GM21528 (cell line): ENCODE measurements around the gene CALB2.
"Not testable (repeated sequence)": the region's sequence is repeated elsewhere in the genome, so short reads cannot be mapped to it uniquely, and the experiment has no call there.

Experiments used
- ATAC-seq: cut with Tn5 transposase; IDR thresholded peaks from one replicate; pipeline ENCODE4 v1.9.1; 2021; ENCODE audit warnings: mild to moderate bottlenecking, moderate library complexity; ENCODE audit not compliant: unreplicated experiment, low FRiP score

The CALB2 gene

DNA sequence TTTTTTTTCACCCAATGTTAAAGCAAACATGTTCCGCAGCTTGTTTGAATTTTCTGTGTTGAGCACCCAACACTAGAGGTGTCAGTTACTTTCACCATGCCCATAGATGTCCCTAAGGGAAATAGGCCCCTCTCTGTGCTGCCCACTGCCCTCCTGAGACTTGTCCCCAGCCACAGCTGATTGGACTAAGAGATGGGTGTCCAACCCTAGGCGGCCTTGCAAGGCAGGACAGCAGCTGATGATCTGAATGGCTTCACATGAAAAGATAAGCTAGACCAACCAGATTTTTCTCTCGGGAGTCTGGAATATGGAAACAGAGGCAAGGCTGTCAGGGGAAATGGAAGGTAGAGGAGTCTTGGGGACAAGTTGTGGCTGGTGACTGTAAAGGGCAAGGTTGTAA is 6.1 kb upstream of the CALB2 start:
- ATAC-seq = no peak

DNA sequence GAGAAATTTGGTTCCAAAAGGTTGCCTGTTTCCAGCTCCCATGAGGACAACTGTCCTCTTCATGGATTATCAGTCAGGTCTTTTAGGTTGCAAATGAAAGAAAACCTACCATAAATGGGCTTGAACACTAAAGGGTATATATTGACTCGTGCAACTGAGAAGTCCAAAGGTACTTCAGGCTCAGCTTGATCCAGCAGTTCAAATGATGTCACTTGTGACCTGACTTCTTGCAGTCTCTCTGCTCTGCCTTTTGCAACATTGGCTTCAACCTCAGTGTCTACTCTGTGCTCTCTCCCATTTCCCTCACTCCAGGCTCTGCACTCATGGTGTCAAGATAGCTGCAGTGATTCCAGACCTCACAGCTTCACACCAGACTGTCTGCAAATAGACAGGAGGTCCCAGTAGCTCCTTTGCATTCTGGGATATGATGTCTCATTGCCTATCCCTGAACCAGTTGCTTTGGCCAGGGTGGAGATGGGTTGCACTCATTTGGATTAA is 5.5 kb upstream of the CALB2 start:
- ATAC-seq = no peak

DNA sequence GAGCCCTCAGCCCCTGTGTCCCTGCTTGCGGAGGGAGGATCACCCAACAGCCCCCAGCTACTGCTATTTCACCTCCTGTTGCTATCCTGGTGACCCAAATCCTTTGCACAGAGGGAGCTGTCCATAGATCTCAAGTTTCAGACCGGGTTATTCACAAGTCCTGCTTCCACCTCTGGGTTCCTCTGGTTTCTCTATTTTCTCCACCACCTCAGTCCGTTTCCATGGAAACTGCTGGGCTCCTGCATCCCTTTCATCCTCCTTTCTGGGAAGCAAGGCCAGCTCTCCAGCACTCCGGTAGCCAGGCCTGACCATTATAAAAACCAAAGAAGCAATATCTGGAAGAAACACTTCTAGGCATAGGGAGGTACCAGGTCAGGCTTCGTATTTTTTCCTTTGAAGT is 4.8 kb upstream of the CALB2 start:
- no peak for ATAC-seq

DNA sequence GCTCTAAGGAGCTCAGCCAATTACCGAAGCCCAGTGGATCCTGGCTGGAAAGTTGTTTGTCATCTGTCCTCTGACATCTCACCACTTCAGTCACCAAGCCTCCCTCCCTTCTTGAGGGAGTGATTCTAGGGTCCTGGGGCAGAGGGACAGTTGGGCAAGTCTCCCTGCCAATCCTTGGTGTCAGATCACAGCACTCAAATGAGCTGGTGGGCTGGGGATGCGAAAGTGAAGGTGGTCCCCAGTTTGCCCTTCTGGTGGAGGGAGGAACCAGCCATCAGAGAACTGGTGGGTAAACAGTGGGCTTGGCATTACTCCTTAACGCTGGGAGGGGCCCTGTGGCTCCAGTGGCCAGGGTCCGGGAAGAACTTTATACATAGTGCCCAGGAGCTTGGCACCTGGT is 4.4 kb upstream of the CALB2 start:
- no peak for ATAC-seq

DNA sequence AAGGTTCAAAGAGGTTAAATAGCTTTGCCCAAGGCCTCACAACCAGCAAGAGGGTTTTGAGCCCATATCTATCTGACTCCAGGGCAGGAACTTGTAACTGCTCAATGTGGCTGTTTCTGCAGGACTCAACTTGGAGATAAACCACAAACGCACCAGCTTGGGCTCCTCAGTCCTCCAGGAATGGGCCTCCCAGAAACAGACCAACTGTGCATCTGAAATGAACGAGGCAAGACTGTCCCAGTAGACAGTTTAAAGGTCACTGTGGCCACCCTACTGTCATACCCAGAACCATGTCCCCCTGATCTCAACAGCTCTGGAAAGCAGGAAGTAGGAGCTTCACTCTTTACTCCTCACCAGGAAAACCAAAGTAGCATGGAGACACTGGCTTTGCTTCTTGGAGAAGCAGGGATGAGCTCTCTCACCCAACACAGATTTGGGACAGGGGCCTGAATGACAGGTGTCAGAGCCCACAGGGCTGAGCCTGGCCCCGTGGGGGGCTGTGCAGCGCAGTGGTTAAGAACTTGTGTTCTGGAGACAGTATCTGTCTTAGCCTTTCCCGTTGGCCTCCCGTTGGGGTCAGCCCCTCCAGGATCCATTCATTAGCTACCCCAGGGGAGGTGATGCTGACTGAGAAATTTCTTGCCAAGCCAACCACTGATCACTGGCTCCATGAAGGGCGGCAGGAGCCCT is 2.3 kb upstream of the CALB2 start:
- no peak for ATAC-seq

DNA sequence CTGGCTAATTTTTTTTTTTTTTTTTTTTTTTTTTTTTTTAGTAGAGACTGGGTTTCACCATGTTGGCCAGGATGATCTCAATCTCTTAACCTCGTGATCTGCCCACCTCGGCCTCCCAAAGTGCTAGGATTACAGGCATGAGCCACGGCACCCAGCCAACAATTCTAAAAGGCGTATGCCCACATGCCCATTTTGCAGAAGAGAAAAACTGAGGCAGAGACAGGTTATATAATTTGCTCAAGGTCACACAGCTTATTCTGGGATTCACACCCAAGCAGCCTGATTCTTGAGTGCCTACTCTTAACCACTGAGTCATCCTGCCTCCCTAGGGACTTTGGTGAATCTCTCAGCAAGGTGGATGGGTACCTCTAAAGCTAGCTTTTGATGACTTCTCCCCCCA is 1.6 kb upstream of the CALB2 start:
- not testable (repeated sequence) for ATAC-seq

DNA sequence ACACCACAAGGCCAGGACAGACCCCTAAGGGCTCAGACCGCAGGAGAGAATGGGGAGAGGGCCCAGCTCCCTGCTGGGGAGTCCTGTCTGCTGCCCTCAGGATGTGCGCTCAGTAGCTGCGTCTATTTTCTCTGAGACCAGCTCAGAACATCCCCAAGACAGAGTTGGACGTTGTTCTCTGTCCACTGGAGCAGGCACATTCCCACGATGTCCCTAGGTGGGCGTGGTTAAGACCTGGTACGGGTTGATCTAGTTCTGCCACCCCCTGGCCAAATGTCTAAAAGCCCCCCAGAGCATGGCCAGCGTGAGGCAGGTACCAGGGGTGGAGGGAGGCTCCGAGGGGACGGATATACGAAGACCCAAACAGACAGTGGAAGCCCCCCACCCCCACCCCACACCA is 842 bp upstream of the CALB2 start:
- no peak for ATAC-seq

DNA sequence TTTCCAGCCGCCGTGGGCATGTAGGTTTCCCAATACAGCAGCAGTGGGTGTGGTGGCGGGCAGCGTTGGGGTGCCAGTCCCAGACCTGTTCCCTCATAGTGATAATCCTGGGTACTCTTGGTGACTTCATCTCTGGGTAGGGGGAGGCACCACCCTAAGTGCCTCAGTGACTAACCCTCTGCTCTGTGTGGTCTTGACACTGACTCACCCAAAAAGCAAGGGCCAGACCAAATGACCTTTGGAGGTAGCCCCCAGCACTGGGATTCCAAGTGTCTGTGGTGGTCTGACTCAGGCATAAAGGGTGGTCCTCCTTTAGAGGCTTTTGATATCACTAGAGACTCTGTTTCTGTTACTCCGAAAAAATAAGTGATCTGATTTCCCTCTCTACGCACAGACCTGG is 908 bp downstream of the CALB2 start:
- no peak for ATAC-seq

DNA sequence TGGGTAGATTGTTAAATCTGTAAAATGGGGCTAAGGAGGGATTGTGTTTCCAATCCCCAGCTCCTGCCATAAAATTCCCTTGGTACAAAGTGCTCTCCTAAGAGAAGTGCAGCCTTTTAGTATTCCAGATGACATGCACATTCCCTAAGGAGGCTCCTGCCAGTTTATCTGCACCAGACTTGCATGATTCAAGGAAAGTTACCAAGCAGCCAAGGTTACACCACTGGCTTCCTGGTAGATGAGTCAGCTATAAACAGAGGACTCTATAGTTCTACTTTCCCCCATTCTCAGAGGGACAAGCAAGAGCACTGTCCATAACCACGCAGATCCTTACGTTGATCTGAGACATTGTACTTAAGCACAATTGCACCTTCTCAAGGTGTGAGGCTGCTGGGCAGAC is 1.9 kb downstream of the CALB2 start:
- ATAC-seq = no peak

DNA sequence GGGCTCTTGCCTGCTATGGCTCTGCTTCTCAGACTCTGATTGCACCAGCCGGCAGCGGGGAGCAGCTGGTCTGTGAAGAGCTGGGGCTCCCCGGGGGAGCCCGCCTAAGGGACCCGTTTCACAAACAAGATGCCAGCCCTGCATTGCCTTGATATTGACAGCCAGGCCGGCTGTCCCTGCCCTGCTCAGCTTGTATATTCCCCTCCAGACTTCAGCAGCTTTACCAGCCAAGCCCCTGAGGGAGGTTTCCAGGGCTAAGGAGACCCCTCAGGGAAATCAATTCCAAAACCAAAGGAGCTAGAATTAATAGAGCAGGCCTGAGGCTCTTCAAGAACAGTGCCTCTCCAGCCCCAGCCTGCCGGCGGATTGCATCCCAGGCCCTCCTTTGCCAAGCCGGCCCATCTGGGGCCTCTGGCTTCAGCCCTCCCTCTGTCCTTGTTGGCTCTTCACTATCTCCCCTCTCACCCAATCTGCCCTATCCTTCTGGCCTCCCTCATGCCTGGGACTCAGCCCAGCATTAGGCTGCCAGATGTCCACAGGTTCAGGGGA is 5.7 kb downstream of the CALB2 start:
- ATAC-seq = no peak

DNA sequence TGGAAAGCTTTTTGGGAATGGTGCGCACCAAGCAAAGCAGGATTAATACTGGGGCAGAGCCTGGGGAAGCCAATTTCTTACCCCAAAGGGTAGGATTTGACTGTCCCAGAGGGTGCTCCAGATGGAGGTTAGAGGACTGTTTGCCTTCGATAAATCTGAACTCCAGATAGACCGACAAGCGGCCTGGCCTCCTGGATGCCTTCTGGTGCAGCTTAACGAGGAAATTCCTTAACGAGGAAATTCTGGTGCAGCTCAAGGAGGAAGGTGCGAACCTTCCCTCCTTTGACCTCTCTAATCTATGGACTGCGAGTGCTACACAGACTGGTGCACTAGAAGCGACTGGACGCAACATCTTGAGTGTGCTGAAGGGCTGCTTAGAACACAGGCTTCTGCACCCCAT is 6.5 kb downstream of the CALB2 start:
- no peak for ATAC-seq

DNA sequence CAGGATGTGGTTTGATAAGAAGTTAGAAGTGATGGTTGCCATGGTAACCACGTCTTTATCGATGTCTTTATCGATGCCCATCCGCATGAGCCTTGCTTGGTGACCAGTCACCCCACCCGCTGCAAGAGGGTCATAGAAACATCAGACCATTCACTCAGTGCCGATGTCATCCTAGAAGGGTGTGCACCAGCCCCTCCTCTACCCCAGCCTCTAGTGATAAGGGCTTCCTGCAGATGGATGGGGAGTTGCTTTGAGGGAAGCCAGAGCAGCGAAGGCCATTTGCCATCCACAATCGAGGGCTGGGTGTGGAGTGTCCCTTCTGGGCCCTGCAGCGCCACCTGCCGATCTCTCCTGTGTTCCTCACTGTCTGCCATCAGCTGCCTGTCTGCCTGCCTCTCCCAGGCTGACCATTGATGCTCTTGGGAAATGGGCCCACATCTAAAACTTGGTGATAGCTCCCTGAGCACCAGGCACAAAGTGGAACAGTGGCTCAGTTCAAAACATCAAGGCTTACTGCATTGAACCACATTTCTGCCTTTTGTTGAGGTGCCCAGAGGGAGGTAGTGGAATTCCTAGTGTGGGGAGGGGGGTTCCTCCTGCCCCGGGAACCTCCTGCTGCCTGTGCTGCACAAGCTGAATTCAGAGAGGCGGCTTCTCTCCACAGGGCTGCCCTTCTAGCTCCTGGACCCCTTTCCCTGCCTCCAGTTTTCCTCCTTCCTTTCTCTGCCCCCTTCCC is 8.9 kb downstream of the CALB2 start:
- no peak for ATAC-seq

DNA sequence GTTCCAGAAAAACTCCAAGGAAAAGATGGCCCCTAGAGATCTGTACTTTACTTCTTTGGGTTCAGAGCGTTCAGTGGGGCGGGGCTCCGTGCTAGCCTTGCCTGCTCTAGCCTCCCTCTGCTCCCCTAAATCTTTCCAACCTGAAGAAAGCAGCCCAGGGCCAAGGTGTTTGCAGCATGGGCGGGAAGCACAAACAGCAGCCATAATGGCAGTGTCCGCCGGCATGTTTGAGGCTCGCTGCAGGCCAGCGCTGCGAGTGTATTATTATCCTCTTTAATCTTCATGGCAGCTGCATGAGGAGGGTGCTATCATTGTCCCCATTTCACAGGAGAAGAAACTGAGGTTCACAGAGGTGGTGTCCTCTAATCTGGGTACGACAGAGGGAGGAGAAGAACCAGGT is 10.4 kb downstream of the CALB2 start:
- ATAC-seq = no peak

DNA sequence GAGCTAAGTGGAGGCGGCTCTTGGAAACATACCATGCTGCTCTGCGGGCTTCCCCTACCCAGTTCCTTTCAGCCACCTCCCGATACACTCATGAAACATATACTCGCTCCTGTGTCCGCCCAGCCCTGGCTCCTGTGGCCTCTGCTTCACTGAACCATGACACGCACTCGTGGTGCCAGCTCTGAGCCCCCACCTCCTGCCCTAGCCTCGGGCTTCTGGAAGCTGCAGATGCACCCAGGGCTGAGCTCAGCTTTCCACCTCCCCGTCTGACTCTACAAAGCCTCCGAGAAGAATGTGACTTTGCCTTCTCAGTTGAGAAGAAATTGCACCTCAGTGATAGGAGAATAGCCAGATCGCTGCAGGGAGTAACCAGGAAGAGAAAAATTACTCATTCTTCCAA is 11.0 kb downstream of the CALB2 start:
- no peak for ATAC-seq

DNA sequence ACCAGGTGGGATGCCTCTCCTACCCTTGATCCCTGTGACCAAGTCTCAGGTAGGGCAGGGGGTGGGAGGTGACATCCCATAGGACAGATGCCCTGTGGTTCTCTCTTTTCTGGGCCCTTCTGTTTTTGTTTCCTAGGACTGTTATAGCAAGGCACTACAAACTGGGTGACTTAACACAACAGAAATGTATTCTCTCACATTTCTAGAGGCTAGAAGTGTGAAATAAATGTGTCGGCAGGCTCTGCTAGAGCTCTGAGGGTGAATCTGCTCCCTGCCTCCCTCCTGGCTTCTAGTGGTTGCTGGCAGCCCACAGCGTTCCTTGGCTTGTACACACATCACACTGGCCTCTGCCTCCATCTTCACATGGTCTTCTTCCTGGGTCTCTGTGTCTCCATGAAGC is 12.7 kb downstream of the CALB2 start:
- ATAC-seq = no peak

DNA sequence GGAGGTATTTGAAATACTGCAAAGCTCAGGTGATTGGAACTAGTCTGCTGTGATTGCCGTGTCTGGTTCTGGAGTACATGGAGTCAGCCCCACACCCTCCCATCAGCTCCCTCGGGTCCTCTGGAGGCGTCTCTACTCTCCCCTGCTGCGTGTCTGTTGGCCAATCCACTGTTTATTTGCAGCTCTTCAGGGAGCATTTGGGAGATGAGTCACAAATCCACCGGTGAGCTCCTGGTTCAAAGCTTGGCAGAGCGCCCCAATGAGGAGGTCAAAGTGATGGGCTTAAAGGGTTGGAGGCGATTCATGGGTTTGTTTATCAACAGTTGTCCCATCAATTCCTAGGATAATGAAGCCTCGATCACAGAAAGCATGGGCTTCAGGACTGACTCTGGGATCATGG is 14.6 kb downstream of the CALB2 start:
- no peak for ATAC-seq

DNA sequence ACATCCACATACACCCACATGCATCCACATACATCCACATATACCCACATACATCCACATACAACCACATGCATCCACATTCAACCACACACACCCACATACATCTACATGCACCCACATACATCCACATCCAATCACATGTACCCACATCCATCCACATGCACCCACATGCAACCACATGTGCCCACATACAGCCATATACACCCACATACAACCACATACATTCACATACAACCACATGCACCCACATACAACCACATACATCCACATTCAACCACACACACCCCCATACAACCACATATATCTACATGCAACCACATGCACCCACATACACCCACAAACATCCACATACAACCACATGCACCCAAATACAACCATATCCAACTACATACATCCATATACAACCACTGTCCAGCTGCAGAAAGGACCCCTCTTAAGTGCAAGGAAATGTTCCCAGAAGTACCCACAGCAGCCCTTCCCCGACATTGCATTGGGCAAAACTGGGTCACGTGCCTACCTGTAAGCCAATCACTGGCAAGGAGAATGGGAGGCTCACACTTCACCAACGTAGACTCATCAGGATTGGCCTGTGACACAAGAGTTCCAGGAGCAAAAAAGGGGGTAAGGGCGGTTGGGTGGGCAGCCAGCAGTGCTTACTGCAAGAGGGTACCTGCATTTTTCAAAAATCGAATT is 18.1 kb downstream of the CALB2 start:
- no peak for ATAC-seq

DNA sequence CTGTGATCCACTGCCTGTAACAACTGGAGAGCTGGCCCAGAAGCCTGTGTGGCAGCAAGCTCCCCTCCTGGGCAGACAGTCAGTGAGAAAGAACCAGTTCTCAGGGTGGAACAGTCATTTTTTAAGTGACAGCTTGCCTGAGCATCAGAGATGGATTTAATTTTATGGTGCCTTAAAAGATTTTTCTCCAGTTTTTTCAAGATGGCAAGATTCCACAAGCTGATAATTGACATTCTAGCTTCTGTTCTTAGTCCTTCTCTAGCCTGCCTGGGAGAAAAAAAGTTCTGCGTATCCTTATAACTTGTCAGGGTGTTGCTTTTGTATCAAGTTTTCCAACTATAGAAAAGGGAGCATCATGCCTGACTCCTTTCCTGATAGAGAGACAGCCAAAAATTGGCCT is 21.2 kb downstream of the CALB2 start:
- ATAC-seq = no peak

DNA sequence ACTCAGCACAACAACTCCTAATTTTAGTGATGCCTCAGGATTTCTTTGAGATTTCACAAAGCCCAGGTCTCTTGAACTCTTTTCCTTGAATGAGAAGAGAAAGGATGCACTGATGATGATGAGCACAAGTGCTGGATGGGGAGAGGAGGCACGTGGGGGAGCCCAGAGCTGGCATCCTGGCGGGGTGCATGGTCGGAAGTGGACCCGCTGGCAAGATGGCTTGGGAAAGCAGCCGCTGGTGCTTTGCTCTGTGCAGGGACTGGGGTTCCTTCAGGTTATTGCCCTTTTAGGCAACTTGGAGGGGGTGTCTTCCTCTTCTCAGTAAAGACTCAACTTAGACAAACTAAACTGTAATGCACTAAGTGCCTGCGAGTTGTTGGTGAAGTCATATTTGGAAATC is 22.3 kb downstream of the CALB2 start:
- no peak for ATAC-seq

DNA sequence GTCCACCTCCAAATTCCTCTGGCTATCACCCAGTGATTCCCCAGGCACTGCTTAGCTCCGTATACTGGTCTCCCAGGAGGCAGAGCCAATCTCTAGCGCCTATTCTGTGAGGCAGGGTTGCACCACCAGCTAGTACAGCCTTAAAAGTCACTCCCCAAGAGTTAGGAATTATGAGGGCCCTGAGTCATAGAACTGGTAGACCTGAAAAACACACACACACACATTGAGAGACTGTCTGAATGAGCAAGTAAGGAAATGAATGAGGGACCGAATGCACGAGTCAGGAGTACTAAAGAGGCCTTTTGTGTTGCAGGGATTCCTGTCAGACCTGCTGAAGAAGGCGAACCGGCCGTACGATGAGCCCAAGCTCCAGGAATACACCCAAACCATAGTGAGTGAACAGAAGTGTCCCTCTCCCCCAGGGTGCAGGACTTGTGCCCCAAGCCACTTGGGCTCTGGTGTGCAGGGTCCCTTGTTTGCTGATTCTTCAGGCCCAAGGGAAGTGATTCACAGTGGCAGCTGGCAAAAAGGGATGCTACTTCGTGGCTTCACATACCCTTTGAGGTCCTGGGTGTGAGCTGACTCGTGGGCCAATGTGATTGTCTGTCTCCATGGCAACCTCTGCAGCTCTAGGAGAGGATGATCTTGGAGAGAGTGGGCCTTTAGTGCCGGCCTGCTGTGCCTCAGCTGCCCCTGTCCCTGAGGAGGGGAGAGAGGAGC is 24.7 kb downstream of the CALB2 start:
- no peak for ATAC-seq
